Measurements from ENCODE around the gene COL1A2.

The COL1A2 gene

GRCh38 chr7:94410413-94411187 lies 15.9 kb downstream of the COL1A2 start:
- no peak for DNase-seq (ENCODE audit: low read depth)

GRCh38 chr7:94411188-94411466 lies 16.4 kb downstream of the COL1A2 start:
- no peak for DNase-seq (ENCODE audit: low read depth)

GRCh38 chr7:94412762-94413322 lies 18.1 kb downstream of the COL1A2 start:
- DNase-seq (ENCODE audit: low read depth): no peak

DNA sequence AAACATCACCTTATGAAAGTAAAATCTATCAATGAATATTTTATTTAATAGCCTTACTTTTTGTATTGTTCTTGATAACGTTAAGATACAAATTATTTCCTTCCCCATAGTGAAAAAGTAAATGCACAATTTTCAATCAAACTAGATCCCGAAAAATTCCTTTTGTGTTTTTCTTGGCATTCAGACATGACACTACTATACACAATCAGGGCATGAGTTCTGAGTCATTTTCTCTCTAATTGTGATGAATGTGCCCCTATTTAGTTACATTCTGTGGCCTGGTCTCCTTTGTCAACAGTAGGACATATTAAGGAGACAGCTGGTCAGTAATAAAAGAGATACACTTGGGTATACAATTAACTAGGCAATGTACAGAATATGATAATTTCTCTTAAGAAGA lies 19.8 kb downstream of the COL1A2 start:
- no peak for DNase-seq (ENCODE audit: low read depth)

DNA sequence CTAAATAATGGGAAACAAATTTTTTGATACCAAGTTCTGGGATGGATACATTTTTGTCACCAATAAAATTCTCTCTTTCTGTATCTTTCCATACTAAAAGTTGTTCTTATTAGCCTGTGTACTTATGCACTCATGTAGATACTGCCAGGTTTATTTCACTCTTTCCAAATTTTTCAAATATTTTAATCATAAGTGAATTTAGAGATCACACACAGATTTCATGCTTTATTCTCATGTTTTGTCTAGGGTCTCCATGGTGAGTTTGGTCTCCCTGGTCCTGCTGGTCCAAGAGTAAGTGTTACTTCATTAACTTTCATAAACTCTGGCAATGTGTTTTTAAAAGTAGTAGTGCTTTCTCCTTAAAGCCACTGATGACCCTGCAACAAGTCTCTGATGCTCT lies 20.3 kb downstream of the COL1A2 start:
- no peak for DNase-seq (ENCODE audit: low read depth)

DNA sequence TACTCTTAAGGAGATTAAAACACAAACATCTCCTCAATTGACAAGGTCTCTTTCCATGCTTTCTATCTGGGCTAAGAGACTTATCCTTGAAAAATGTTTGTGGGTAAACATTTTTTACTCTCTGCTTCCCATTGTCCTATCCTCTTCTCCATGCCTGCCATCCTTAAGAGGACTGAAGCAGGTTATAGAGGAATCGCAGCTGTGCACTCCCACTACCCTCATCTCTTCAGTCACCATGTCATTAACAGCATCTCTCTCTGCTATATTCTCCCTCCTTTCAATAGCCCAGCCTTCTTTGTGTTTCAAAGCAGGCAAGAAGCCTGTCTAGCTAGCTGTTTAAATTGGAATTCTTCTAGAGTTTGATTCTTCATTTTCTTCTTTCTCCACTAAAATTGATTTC lies 22.6 kb downstream of the COL1A2 start:
- DNase-seq (ENCODE audit: low read depth): no peak

DNA sequence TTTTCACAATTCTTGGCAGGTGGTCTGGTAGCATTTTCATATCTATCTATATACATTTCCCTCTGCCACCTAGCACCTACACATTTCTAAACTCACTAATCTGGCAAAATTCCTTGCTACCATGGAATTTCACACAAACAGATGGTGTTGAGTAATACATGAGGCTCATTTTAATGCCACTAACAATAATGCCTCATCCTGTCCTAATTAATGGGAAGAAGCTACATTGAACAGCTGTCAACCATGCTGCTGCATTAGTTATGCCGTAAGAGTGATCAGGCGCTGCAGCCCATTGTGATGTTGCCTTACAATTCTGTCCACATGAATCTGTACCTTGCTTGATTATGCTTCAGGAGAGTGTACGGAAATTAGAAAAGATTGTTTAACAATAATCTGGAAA lies 23.2 kb downstream of the COL1A2 start:
- DNase-seq (ENCODE audit: low read depth): no peak

DNA sequence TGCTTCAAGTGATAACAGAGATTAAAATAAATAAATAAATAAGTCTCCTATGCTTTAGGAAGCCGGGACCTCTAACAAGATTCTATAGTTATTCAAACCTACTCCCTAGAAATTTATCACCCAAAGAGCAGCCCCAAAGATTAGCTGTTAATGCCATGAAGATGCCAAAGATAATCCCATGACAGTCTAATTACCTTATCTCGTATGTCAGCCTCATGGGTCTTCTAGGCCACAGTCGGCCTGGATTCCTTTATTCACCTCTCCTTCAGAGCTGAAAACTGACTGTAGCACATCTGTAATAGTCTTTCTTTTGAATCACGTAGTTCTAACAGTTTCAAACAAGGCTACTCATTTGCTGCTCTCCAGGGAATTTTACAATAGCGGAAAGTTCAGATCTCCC lies 24.2 kb downstream of the COL1A2 start:
- no peak for DNase-seq (ENCODE audit: low read depth)

DNA sequence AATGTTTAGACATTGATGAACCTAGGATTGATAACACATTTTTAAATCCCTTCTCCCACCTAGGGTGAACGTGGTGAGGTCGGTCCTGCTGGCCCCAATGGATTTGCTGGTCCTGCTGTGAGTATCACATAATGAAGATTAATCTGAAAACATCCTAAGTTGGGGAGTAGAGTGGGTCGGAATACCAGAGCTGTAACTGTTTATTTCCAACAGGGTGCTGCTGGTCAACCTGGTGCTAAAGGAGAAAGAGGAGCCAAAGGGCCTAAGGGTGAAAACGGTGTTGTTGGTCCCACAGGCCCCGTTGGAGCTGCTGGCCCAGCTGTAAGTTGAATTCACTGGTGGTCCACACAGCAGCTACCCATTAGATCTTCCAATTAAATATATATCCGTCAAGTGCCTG lies 25.6 kb downstream of the COL1A2 start:
- no peak for DNase-seq (ENCODE audit: low read depth)

DNA sequence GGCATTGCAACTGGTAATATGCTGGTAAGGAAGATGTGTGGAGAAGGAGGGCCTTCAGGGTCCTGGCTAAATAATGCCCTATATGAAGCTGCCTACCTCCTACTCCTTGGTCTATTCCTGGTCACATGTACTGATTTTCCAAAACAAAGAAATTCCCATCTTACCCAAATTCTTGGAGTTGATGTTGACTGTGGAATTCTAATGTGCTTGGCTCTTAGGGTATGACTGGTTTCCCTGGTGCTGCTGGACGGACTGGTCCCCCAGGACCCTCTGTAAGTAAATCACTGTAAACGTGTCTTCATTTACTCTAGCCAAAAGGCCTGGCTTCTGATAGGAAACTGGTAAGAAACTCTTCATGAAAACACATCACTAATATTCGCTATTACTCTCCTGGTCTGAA lies 27.0 kb downstream of the COL1A2 start:
- DNase-seq (ENCODE audit: low read depth): no peak

GRCh38 chr7:94422136-94422535 lies 27.4 kb downstream of the COL1A2 start:
- DNase-seq (ENCODE audit: low read depth): no peak

- no peak for DNase-seq (ENCODE audit: low read depth)
Measured at GRCh38 chr7:94422827-94423460, 28.2 kb downstream of the COL1A2 start.

DNA sequence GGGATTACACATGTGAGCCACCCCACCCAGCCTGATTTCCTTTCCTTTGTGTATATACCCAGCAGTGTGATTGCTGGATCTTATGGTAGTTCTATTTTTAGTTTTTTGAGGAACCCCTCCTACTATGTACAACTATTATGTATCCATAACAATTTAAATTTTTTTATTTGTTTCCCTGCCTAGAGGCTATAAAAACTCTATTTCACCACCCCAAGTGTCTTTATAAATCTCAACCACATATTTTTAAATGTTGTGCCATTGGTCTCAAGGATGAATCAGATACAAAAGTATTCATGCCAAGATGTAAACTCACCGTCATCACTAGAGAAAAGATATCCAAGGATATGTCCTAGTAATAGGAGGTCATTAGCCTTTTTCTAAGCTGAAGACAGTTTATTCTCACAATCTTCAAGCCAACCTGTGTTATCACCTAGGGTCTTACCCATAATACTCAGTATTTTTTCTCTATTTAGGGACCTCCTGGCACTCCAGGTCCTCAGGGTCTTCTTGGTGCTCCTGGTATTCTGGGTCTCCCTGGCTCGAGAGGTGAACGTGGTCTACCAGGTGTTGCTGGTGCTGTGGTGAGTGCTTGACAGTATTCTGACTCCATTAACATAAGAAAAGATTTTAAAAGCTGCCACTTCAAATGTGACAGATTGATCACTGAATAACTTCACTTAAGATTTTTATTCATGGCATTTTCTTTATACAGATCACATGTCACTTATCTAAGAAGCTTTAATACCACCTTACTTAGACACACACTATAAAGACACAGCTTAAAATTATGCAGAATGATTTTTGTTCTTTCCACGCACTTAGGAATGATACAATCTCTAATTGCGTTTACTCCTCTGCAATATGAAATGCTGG lies 29.4 kb downstream of the COL1A2 start:
- no peak for DNase-seq (ENCODE audit: low read depth)

GRCh38 chr7:94425546-94425945 lies 30.9 kb downstream of the COL1A2 start:
- no peak for DNase-seq (ENCODE audit: low read depth)

GRCh38 chr7:94426980-94427875 lies 32.5 kb downstream of the COL1A2 start:
- DNase-seq (ENCODE audit: low read depth): no peak

DNA sequence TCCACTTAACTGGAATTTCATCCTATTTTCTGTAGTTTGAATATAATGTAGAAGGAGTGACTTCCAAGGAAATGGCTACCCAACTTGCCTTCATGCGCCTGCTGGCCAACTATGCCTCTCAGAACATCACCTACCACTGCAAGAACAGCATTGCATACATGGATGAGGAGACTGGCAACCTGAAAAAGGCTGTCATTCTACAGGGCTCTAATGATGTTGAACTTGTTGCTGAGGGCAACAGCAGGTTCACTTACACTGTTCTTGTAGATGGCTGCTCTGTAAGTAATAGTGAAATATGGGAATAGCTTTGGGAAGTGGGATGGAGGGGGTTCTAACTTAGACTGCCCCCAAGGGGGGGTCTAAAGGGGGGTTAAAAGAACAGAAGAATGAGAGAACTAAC lies 34.5 kb downstream of the COL1A2 start:
- DNase-seq (ENCODE audit: low read depth): no peak

- no peak for DNase-seq (ENCODE audit: low read depth)
Measured at GRCh38 chr7:94431176-94431575, 36.5 kb downstream of the COL1A2 start.

- no peak for DNase-seq (ENCODE audit: low read depth)
Measured at GRCh38 chr7:94431619-94432280, 37.1 kb downstream of the COL1A2 start.

- no peak for DNase-seq (ENCODE audit: low read depth)
Measured at GRCh38 chr7:94432281-94432670, 37.6 kb downstream of the COL1A2 start.

- no peak for DNase-seq (ENCODE audit: low read depth)
Measured at GRCh38 chr7:94432817-94433216, 38.1 kb downstream of the COL1A2 start.

DNA sequence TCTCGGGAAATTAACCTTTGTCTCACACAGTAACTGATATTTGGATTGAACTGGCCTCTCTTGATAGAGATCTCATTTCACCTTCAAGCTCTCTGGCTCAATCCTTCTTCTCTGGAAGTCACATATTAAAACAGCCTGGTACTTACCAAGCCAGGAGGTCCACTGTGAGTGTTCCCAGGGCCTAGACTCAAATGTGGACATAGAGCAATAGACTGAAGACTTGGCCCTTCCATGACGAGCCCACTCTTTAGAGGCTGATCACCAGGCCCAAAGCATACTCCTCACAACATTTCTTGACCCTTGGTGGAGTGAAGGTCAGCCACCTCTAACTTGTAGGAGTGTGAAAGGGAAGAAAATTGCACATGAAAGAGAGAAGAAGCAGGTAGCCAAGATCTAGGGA lies 38.5 kb downstream of the COL1A2 start:
- no peak for DNase-seq (ENCODE audit: low read depth)
